ENCODE results near the gene RHOJ. TPM values are rescaled to one million over a fixed set of nuclear protein-coding genes. Genes with fewer than 3 reads are reported as not detected.
"Not testable (repeated sequence)": the region's sequence is repeated elsewhere in the genome, so short reads cannot be mapped to it uniquely, and the experiment has no call there.

The RHOJ gene
- total RNA-seq, 2 donors from 2014 or later = 2.5 to 6.6 TPM

- Histone ChIP-seq H3K4me3 (no peak overlapping the region), H3K36me3 (no peaks in the 10 kb centered on the region), H3K4me1 (replicated peaks) (no peaks in the 10 kb centered on the region), H3K27ac (no peak overlapping the region), H3K27me3 (replicated peaks; ENCODE audit: insufficient read depth) (no peaks in the 10 kb centered on the region), H3K9me3 (no peaks in the 10 kb centered on the region)
- TF ChIP-seq POLR2A (IDR thresholded peaks at IDR 0.05) (no peak), POLR2AphosphoS5 (IDR thresholded peaks at IDR 0.05) (no peak), CTCF (IDR thresholded peaks at IDR 0.05) (no peak)
- intact Hi-C loops (cut with DNase I) = loop anchor here (2.0 to 5.0 kb wide), 3 partner anchors 101 to 1113 kb away; no protein-coding TSS in a partner anchor
- no peak for DNase-seq (ENCODE audit: low spot score)
- WGBS = 88% methylated on average over 3 of the region's 3 CpGs
Observed at GRCh38 chr14:63275611-63276010, 71.4 kb downstream of the RHOJ start.

GRCh38 chr14:63276016-63276415 is 71.8 kb downstream of the RHOJ start:
- intact Hi-C loops (cut with DNase I) = loop anchor here (2.0 to 5.0 kb wide), 3 partner anchors 101 to 1114 kb away; no protein-coding TSS in a partner anchor
- no peaks in the 10 kb centered on the region for H3K27me3 ChIP-seq (replicated peaks; ENCODE audit: insufficient read depth)
- no peaks in the 10 kb centered on the region for H3K36me3 ChIP-seq
- no peaks in the 10 kb centered on the region for H3K4me1 ChIP-seq (replicated peaks)
- TF ChIP-seq POLR2A (IDR thresholded peaks at IDR 0.05) = no peak
- no peak for TF ChIP-seq CTCF (IDR thresholded peaks at IDR 0.05)
- 67% methylated on average over 4 of the region's 4 CpGs for WGBS
- H3K27ac ChIP-seq = no peak overlapping the region
- H3K4me3 ChIP-seq = no peak overlapping the region
- no peaks in the 10 kb centered on the region for H3K9me3 ChIP-seq
- no peak for DNase-seq (ENCODE audit: low spot score)

- H3K27ac ChIP-seq = no peak overlapping the region
- WGBS = 46% methylated on average over 5 of the region's 5 CpGs
- no peaks in the 10 kb centered on the region for H3K4me1 ChIP-seq (replicated peaks)
- H3K27me3 ChIP-seq (replicated peaks; ENCODE audit: insufficient read depth) = no peaks in the 10 kb centered on the region
- intact Hi-C loops (cut with DNase I) = loop anchor here (2.0 to 5.0 kb wide), 3 partner anchors 102 to 1114 kb away; no protein-coding TSS in a partner anchor
- peak; percentile 7 for DNase-seq (ENCODE audit: low spot score)
- H3K9me3 ChIP-seq = no peaks in the 10 kb centered on the region
- TF ChIP-seq CTCF (IDR thresholded peaks at IDR 0.05) = peak; percentile 56 to 89 (median 80)
- TF ChIP-seq POLR2A (IDR thresholded peaks at IDR 0.05) = no peak
- no peaks in the 10 kb centered on the region for H3K36me3 ChIP-seq
- H3K4me3 ChIP-seq = no peak overlapping the region
Observed at GRCh38 chr14:63276492-63277342, 72.5 kb downstream of the RHOJ start.

GRCh38 chr14:63277591-63278183 is 73.4 kb downstream of the RHOJ start:
- no peak for DNase-seq (ENCODE audit: low spot score)
- no peak for TF ChIP-seq CTCF (IDR thresholded peaks at IDR 0.05)
- no peak for TF ChIP-seq POLR2A (IDR thresholded peaks at IDR 0.05)
- no peak for TF ChIP-seq POLR2AphosphoS5 (IDR thresholded peaks at IDR 0.05)
- no peaks in the 10 kb centered on the region for H3K36me3 ChIP-seq
- intact Hi-C loops (cut with DNase I) = loop anchor here (2.0 to 5.0 kb wide), 3 partner anchors 103 to 1115 kb away; no protein-coding TSS in a partner anchor
- H3K4me1 ChIP-seq (replicated peaks) = no peaks in the 10 kb centered on the region
- 67% methylated on average over 2 of the region's 2 CpGs for WGBS
- no peak overlapping the region for H3K27ac ChIP-seq
- H3K9me3 ChIP-seq = no peaks in the 10 kb centered on the region
- no peak overlapping the region for H3K4me3 ChIP-seq
- H3K27me3 ChIP-seq (replicated peaks; ENCODE audit: insufficient read depth) = no peaks in the 10 kb centered on the region

- H3K27me3 ChIP-seq (replicated peaks; ENCODE audit: insufficient read depth); H3K4me1 ChIP-seq (replicated peaks); H3K27ac ChIP-seq; DNase-seq (ENCODE audit: low spot score); H3K4me3 ChIP-seq; H3K36me3 ChIP-seq; H3K9me3 ChIP-seq: not testable (repeated sequence)
- WGBS = 93% methylated on average over 4 of the region's 4 CpGs
- intact Hi-C loops (cut with DNase I) = loop anchor here (5.0 kb wide), 2 partner anchors 1103 to 1118 kb away; no protein-coding TSS in a partner anchor
Observed at GRCh38 chr14:63279933-63280332, 75.7 kb downstream of the RHOJ start.
